ENCODE measurements around the gene LRBA.
"Not testable (repeated sequence)": the region's sequence is repeated elsewhere in the genome, so short reads cannot be mapped to it uniquely, and the experiment has no call there.

The LRBA gene

DNA sequence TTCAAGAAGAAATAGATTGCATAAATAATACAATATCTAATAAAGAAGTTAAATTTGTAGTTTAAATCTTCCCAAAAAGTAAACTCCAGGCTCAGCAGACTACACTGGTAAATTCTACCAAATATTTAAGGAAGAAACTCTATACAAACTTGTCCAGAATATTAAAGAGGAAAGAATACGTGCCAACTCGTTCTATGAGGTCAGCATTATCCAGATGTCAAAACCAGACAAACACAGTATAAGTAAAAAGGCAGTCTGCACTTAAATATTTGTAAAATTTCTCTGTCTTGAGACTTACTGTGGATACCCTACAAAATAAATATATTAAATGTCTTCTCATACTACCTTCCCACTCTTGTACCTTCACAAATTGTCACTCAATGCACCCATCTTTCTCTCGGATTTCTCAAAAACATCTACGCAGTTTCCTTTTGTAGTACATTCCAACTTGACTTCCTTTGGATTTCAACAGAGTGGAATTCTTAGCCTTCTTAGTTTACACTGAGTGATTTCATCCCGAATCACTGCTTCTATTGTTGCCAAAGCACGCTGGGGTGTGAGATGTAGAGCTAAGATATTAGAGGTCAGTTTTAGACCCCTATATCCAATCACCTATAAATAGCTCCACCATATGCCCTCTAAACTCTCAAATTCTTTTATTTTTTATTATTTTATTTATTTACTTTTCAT, 504.8 kb downstream of the LRBA start:
- no peak for DNase-seq (ENCODE audit: low read depth in 2 of 2, low spot score in 1 of 2)

DNA sequence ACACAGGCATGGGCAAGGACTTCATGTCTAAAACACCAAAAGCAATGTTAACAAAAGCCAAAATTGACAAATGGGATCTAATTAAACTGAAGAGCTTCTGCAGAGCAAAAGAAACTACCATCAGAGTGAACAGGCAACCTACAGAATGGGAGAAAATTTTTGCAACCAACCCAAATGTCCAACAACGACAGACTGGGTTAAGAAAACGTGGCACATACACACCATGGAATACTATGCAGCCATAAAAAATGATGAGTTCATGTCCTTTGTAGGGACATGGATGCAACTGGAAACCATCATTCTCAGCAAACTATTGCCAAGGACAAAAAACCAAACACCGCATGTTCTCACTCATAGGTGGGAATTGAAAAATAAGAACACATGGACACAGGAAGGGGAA, 507.4 kb downstream of the LRBA start:
- DNase-seq (ENCODE audit: low read depth in 2 of 2, low spot score in 1 of 2) = not testable (repeated sequence)

DNA sequence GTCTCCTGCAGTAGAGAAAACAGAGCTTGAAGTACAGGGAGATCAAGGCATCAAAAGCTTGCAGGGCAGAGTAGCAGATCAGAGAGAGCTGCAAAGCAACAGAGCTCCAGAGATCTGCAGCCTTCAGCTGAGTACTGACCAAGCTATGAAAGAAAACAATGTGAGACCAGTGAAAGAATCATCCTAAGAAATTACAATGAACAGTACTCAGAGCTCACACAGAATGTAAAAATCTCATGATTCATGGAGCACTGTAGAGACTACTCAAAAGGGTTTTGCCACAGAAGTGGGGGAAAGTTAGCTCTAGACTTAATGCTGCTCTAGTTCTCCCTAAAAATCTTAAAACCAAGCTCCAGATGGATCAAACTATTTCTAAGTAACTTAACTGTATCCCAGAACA, 513.1 kb downstream of the LRBA start:
- no peak for DNase-seq (ENCODE audit: low read depth in 2 of 2, low spot score in 1 of 2)

DNA sequence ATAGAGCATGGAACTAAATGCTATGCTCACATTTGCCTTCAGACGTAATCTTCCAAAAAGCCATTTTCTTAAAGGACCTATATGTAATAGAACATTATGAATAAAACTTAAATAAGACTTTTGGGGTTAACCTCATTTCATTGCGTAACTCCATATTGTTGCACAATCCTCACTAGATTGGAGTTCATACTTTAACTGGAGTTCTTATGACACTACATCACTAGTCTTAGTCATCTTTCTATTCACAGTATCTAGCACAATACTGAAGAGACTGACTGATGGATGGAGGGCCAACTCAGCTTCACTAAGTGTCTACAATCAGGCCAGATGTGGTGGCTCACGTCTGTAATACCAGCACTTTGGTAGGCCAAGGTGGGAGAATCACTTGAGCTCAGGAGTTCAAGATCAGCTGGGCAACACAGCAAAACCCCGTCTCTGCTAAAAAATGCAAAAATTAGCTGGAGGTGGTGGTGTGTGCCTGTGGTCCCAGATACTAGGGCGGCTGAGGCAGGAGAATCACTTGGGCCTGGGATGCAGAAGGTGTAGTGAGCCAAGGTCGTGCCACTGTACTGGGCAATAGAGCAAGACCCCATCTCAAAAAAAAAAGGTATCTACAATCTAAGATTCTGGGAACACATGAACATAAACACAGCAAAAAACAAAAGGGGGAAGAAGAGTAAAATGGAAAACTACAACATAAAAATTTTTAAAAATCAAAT, 513.9 kb downstream of the LRBA start:
- no peak for DNase-seq (ENCODE audit: low read depth in 2 of 2, low spot score in 1 of 2)

DNA sequence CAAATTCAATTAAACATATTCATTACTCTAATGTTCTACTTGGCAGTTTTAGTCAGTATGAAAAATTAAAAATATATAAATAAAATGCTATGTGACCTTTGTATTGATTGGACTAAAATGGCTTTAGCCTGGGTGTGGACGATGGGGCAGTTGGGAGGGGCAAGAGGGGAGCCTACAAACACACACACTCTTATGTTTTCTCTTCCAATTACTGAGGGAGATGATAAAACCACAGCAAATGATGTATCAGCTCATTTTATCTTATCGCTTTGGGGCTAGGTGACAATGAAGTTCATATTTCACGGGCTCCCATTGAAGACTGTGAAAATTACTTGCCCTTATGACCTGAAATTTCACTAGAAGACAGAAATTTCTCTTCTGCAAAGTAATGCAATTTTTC, 517.5 kb downstream of the LRBA start:
- no peak for DNase-seq (ENCODE audit: low read depth in 2 of 2, low spot score in 1 of 2)

DNA sequence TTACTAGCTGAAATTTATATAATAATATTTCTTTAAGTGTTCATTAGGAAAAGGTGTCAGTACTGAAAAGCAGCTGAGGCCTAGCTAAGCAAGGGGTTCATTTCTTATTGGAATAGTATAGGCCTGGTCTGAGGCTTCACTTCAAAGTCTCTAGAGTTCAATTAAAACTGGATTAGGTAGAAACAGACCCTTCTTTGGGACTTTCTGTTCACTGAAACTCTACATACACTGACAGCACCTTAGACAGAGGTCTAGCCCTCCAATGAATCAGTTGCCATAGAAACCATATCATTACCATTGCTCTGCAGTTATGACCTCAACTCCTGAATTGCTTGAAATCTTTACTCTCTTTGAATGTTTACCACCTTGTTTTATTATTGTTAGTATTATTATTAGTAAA, 519.5 kb downstream of the LRBA start:
- DNase-seq (ENCODE audit: low read depth in 2 of 2, low spot score in 1 of 2) = no peak

GRCh38 chr4:150493851-150494250, 521.2 kb downstream of the LRBA start:
- no peak for DNase-seq (ENCODE audit: low read depth in 2 of 2, low spot score in 1 of 2)

DNA sequence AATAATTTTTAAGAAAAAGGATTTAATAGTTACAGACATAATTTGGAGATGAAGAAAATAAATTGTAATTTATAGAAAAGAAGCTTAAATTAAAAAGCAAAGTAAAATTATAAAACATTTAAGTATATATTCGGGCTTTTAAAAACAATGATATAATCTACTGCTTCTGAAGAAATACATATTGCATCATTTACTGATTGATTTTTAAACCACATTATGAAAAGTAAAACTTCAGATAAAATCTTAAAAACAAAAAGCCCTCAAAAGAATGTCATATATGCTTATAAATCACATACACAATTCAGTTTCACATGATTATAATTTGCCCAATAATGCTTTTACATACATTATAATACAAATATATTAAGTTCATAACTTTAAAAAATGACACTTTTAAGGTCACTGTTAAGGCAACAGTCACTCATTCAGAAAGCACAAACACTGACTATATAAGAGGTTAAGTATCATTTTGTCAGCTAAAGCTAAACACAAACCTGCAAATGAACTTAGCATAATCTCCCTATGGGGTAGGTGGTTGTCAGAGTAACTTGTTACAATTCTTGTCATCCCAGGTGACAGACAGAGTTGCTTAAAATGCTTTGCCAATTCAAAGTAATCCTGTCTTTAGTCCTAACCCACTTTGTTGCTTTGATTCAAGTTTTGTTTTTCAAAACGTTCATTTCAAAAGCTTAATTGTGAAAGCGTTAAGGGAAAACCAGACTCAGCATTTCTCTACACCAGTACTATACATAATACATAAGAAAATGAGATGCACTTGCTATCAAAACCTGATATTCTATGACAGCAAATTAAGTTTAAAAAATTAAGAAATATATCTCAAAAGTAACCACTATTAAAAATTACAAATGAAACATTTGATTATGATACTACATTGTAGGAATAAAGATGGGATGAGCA, 523.7 kb downstream of the LRBA start:
- DNase-seq (ENCODE audit: low read depth in 2 of 2, low spot score in 1 of 2) = no peak

DNA sequence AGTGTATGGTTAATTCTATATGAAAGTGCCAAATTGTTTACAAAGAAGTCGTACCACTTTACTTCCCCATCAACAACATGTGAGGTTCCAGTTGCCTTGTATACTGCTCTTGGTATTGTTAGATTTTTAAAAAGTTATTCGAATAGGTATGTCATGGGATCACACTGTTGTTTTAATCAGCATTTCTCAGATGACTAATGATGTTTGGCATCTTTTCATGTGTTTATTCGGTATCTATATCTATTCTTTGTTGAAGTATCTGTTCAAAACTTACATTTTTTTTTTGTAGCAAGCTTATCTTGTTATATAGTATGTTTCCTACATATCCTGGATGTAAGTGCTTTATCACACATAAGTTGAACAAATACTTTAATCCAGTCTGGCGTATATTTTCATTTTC, 532.5 kb downstream of the LRBA start:
- DNase-seq (ENCODE audit: low read depth in 2 of 2, low spot score in 1 of 2) = no peak

DNA sequence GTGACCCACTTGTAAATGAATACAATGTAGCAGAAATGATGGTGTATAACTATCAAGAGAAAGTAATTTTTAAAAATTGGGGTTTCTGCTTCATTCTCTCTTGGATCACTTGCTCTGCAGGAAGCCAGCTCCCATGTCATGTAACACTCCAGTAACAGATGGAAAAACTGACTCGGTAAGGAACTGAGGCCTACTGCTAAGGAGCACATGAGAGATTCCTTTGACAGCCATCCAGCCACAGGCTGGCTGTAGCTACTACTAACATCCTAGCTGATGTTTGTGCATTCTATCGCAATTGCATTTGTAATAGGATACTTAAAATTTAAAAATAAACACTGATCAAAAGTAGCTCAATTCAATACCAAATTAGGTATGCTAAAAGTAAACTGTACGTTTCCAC, 535.4 kb downstream of the LRBA start:
- DNase-seq (ENCODE audit: low read depth in 2 of 2, low spot score in 1 of 2) = no peak

DNA sequence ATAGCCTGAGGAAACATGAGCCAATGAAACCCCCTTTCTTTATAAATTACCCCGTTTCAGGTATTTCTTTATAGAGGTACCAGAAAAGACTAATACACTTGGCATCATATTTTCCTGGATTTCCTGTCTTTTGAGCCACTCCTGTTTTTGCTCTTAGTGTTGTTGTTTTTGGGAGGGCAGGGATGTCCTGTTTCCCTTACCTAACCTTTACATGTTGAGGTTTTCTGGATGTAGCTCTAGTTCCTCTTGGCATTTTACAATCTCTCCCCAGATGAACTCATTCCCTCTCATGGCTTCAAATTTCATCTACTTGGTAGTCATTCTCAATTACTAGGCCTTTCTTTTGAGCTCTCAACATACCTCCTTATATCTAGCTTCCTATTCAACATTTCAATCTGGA, 537.2 kb downstream of the LRBA start:
- no peak for DNase-seq (ENCODE audit: low read depth in 2 of 2, low spot score in 1 of 2)

- DNase-seq (ENCODE audit: low read depth in 2 of 2, low spot score in 1 of 2) = no peak
Measured at GRCh38 chr4:150476776-150477175, 538.3 kb downstream of the LRBA start.

DNA sequence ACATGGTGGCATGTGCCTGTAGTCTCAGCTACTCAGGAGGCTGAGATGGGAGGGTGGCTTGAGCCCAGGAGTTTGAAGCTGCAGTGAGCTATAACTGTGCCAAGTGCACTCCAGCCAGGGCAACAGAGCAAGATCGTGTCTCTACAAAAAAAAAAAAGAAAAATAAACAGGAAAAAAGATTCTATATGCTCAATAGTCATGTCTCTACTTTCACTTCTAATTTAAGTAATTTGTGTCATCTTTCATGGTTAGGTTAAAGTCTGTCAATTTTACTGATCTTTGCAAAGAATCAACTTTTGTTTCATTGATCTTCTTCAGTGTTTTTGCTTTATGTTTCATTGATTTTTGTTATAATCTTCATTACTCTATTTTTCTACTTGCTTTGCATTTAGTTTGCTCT, 539.3 kb downstream of the LRBA start:
- DNase-seq (ENCODE audit: low read depth in 2 of 2, low spot score in 1 of 2) = no peak

- DNase-seq (ENCODE audit: low read depth in 2 of 2, low spot score in 1 of 2) = no peak
Measured at GRCh38 chr4:150464523-150464922, 550.6 kb downstream of the LRBA start.

DNA sequence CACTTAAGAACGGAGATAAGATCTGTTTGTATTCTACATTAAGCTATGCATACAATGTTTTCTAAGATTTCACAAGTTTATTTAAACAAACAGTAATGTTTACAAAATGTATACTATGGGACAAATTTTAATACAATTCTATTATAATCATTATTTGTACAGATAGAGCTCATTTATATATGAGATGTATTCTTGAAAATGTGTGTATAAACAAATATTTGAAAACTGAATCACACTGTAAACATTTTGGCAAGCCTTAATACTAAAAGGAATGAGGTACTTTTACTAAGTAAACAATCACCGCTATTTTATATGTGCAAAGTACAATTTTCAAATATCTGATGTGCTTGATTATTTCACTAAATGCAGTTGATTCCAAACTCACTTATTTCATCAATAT, 552.3 kb downstream of the LRBA start:
- DNase-seq (ENCODE audit: low read depth in 2 of 2, low spot score in 1 of 2) = no peak

- no peak for DNase-seq (ENCODE audit: low read depth in 2 of 2, low spot score in 1 of 2)
Measured at GRCh38 chr4:150461957-150462356, 553.1 kb downstream of the LRBA start.

DNA sequence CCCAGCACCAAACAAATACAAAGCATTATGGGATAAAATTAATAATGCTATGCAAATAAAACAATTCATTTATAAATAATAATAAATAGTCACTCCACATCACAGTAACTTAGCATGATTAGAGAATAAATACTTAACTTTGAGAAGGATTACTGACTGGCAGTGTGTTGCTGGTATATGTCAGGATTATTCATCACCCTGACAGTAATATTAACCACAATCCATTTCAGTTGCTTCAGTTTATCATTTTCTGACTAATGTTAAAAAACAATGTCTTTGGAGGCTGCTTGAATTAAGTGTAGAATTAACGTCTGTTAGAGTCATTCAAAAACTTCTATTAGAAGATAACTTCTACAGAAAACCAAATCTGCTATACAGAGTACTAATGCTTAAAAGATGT, 557.3 kb downstream of the LRBA start:
- DNase-seq (ENCODE audit: low read depth in 2 of 2, low spot score in 1 of 2) = no peak

DNA sequence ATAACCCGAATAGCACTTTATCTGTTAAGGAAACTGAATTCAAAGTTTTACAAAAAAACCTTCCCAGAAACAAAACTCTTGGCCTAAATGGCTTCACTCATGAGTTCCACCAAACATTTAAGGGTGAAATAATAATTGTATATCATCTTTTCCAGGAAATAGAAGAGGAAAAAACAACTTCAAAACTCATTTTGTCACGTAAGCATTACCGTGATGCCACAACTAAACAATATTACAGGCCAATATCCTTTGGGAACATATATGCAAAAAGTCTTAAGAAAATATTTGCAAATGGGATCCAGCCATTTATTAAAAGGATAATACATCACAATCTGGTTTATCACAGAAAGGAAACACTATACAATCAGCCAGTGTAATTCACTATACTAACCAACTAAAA, 563.2 kb downstream of the LRBA start:
- DNase-seq (ENCODE audit: low read depth in 2 of 2, low spot score in 1 of 2) = no peak

GRCh38 chr4:150447356-150447755, 567.7 kb downstream of the LRBA start:
- no peak for DNase-seq (ENCODE audit: low read depth in 2 of 2, low spot score in 1 of 2)

- no peak for DNase-seq (ENCODE audit: low read depth in 2 of 2, low spot score in 1 of 2)
Measured at GRCh38 chr4:150439451-150439933, 575.6 kb downstream of the LRBA start.

- no peak for DNase-seq (ENCODE audit: low read depth in 2 of 2, low spot score in 1 of 2)
Measured at GRCh38 chr4:150436598-150437370, 578.3 kb downstream of the LRBA start.
